OCI-LY1 (cell line): ENCODE measurements around the gene KCNIP3.
"Not testable (repeated sequence)": the region's sequence is repeated elsewhere in the genome, so short reads cannot be mapped to it uniquely, and the experiment has no call there.

ENCODE experiments used
- CTCF ChIP-seq: fragments of 200-600 bp; sonication (generic), shearing (Covaris generic); IDR thresholded peaks from 2 replicates; pipeline ENCODE4 v1.5.1; 2017; ENCODE audit warnings: mild to moderate bottlenecking, antibody characterized with exemption, low read length, moderate library complexity, mixed read lengths
- EZH2 ChIP-seq: fragments of 200-600 bp; sonication (generic), shearing (Covaris generic); IDR thresholded peaks from 2 replicates; pipeline ENCODE4 v1.8.0; 2017; ENCODE audit warnings: borderline replicate concordance, mixed run types, mild to moderate bottlenecking, antibody characterized with exemption, low read length, moderate library complexity, mixed read lengths

DNA sequence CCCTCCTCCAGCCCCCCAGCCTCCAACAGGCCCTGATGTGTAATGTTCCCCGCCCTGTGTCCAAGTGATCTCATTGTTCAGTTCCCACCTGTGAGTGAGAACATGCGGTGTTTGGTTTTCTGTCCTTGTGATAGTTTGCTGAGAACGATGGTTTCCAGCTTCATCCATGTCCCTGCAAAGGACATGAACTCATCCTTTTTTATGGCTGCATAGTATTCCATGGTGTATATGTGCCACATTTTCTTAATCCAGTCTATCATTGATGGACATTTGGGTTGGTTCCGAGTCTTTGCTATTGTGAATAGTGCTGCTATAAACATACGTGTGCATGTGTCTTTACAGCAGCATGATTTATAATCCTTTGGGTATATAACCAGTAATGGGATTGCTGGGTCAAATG lies 58.3 kb downstream of the KCNIP3 start:
- not testable (repeated sequence) for TF ChIP-seq CTCF, EZH2
